ENCODE measurements around the gene MEIOB.

- TF ChIP-seq CTCF (conservative IDR thresholded peaks at IDR 0.05; ENCODE audit: low read depth, low read length) (no peak), EZH2phosphoT487 (IDR thresholded peaks at IDR 0.05; ENCODE audit: borderline replicate concordance, low read length) (no peak)
Measured at GRCh38 chr16:1830213-1830612, 41.8 kb downstream of the MEIOB start.
